Activated CD4-positive, alpha-beta T cell treated with anti-CD3 and anti-CD28 coated beads, Interleukin-2, amount 10 ng/mL, durations not matched to agents 24 days and 14 days (primary cell): ENCODE data around the gene PLA2G2D. TPM values are rescaled to one million over a fixed set of nuclear protein-coding genes. Genes with fewer than 3 reads are reported as not detected.

Experiments
- DNase-seq: peaks from one replicate; pipeline ENCODE4 v3.0.0; 2022
- H3K27ac Mint-ChIP-seq: one replicate; pipeline ENCODE4 v1.8.0; 2022; ENCODE audit warnings: mild to moderate bottlenecking, mixed read lengths
- H3K27me3 Mint-ChIP-seq: one replicate; pipeline ENCODE4 v1.8.0; 2022; ENCODE audit warnings: mixed read lengths
- H3K36me3 Mint-ChIP-seq: one replicate; pipeline ENCODE4 v1.8.0; 2022; ENCODE audit warnings: low read depth, mild to moderate bottlenecking, mixed read lengths
- H3K4me1 Mint-ChIP-seq: one replicate; pipeline ENCODE4 v1.8.0; 2021; ENCODE audit warnings: mixed read lengths
- H3K4me3 Mint-ChIP-seq: one replicate; pipeline ENCODE4 v1.8.0; 2022; ENCODE audit warnings: mild to moderate bottlenecking, moderate library complexity, mixed read lengths
- H3K9me3 Mint-ChIP-seq: one replicate; pipeline ENCODE4 v1.8.0; 2021; ENCODE audit warnings: mixed read lengths
- intact Hi-C: fragments of 100-400 bp; cut with micrococcal nuclease; formaldehyde crosslinking; loops from one replicate; pipeline ENCODE4 v1.15.1; 2023
- total RNA-seq: library from RNA; stranded (reverse); gene quantifications from 2 replicates; pipeline ENCODE4 v1.2.3, GENCODE V29; 2022

The PLA2G2D gene
- not detected in 2 replicates for total RNA-seq

DNA sequence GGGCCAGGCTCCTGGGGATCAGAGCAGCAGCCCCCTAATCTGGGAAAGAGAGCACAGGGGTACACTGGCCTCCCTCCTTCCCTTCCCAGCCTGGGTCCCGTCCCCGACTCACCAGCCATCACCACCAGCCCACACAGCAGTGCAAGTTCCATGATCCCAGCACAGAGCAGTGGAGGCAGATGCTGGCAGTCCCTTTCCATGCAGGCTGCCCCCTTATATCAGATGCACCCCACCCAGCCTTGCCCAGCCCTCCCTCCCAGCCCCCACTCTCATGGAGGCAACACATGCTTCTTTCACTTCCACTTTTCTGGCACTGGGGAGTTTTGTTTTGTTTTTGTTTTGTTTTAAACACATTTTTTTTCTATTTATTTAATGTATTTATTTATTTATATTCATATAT is at the start of gene PLA2G2D:
Gene PLA2G2D, minus strand, starts transcription at position 190 of the 400 bp plus-strand sequence. Its CDS starts 38 bp downstream, at position 152.
- Mint-ChIP-seq H3K9me3 (no peaks in the 10 kb centered on the region), H3K27me3 (peaks cover 10% of the 10 kb centered on the region), H3K36me3 (no peaks in the 10 kb centered on the region), H3K4me1 (no peaks in the 10 kb centered on the region), H3K27ac (no peak within 1 kb of the TSS), H3K4me3 (no peak within 1 kb of the TSS)
- intact Hi-C loops, result no loop called here
- DNase-seq, result no peak

DNA sequence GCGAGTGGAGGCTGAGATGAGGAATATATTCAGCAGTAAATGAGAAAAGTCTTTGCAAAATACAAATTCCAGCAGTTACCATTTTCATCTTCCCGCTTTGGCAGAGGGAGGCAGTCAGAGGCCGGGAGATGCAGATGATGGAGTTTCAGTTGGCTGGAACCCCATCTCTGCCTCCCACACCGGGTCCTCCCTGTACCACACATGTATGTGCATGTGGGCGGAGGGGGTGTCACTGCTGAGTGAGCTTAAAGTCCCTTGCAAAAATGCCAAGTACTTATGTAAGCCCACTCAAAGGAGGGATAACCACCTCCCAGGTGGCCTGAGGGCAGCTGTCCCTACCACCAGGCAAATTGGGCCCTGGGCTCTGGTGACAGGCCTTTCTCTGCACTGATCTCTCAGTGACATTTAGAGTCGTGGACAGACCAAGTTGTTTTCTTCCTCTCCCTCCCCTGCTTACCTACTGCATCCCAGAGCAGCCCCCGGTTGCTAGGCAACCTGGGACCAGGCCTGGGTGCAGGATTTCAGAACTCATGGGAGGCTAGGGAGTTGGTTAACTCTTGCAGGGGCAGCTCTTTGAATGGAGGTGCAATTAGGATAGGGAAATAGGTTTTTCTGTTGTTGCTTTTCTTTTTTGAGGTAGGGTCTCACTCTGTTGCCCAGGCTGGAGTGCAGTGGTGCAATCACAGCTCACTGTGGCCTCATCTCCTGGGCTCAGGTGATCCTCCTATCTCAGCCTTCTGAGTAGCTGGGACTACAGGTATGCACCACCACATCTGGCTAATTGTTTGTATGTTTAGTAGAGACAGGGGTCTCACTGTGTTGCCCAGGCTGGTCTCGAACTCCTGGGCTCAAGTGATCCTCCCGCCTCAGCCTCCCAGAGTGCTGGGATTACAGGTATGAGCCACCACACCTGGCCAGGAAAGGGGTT is 49.5 kb upstream of the PLA2G2D start:
- H3K36me3 Mint-ChIP-seq, result no peaks in the 10 kb centered on the region
- H3K9me3 Mint-ChIP-seq, result no peaks in the 10 kb centered on the region
- H3K27me3 Mint-ChIP-seq, result peaks cover 8% of the 10 kb centered on the region
- H3K27ac Mint-ChIP-seq, result no peak overlapping the region
- intact Hi-C loops, result no loop called here
- peaks cover 17% of the 10 kb centered on the region for H3K4me1 Mint-ChIP-seq
- DNase-seq, result no peak
- no peak overlapping the region for H3K4me3 Mint-ChIP-seq

GRCh38 chr1:20167126-20167525 is 47.8 kb upstream of the PLA2G2D start:
- Mint-ChIP-seq H3K4me3 (no peak overlapping the region), H3K27me3 (peaks cover 8% of the 10 kb centered on the region), H3K27ac (no peak overlapping the region), H3K36me3 (no peaks in the 10 kb centered on the region), H3K4me1 (peaks cover 13% of the 10 kb centered on the region), H3K9me3 (peaks cover 5% of the 10 kb centered on the region)
- intact Hi-C loops, result no loop called here
- DNase-seq, result no peak

DNA sequence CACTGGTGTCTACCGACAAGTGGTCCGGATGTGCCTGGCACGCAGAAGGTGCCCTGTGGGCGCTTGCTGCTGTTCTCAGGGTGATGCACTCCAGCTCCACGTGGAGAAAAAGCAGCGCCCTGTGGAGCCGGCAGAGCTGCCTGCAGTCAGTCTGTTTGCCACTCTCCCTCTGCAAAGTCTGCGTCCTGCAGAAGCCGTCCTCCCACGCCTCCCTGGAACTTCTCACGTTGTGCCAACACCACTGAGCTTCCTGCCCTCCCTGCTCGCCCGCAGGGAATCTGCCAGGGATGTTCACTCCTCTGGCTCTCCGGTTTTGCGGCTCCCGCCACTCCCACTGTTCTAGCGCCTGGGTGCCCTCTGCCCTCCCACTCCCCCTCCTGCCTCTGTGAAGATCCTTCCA is 46.7 kb upstream of the PLA2G2D start:
- Mint-ChIP-seq H3K27me3 (peaks cover 8% of the 10 kb centered on the region), H3K9me3 (peaks cover 7% of the 10 kb centered on the region), H3K27ac (no peak overlapping the region), H3K36me3 (peaks cover 3% of the 10 kb centered on the region), H3K4me1 (peaks cover 6% of the 10 kb centered on the region), H3K4me3 (no peak overlapping the region)
- intact Hi-C loops, result no loop called here
- no peak for DNase-seq

DNA sequence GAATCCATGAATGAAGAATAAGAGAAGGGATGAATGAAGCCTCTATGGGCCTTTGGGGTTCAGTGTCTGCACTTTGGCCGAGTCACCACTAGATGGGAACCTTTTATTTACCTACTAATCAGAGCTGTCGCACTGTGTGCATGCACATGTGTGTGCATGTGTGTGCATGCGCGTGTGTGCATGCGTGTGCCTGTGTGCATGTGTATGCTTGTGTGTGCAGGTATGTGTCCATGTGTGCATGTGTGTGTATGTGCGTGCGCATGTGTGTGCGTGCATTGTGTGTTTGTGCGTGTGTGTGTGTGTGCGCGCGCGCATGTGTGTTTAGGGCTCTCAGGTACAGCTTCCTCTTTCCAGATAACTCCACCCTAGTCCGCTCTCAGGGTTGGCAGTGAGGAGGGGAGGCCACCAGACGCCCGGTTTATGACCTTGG is 46.2 kb upstream of the PLA2G2D start:
- H3K36me3 Mint-ChIP-seq, result peaks cover 3% of the 10 kb centered on the region
- no peak overlapping the region for H3K4me3 Mint-ChIP-seq
- peak; percentile 78 for DNase-seq
- H3K27me3 Mint-ChIP-seq, result peaks cover 8% of the 10 kb centered on the region
- intact Hi-C loops, result loop anchor here (1.0 kb wide), 1 partner anchor 30 kb away; no protein-coding TSS in a partner anchor
- peaks cover 7% of the 10 kb centered on the region for H3K9me3 Mint-ChIP-seq
- peaks cover 6% of the 10 kb centered on the region for H3K4me1 Mint-ChIP-seq
- H3K27ac Mint-ChIP-seq, result no peak overlapping the region

- Mint-ChIP-seq H3K9me3 (peaks cover 10% of the 10 kb centered on the region), H3K27ac (no peak overlapping the region), H3K36me3 (peaks cover 3% of the 10 kb centered on the region), H3K4me3 (no peak overlapping the region), H3K27me3 (peaks cover 8% of the 10 kb centered on the region), H3K4me1 (peaks cover 6% of the 10 kb centered on the region)
- DNase-seq, result no peak
- intact Hi-C loops, result loop anchor here (1.0 kb wide), 1 partner anchor 31 kb away; no protein-coding TSS in a partner anchor
These were observed 45.4 kb upstream of the PLA2G2D start for GRCh38 chr1:20164694-20165202.

GRCh38 chr1:20160034-20160433 is 40.7 kb upstream of the PLA2G2D start:
- peaks cover 2% of the 10 kb centered on the region for H3K27me3 Mint-ChIP-seq
- H3K9me3 Mint-ChIP-seq, result peaks cover 10% of the 10 kb centered on the region
- DNase-seq, result no peak
- no peak overlapping the region for H3K27ac Mint-ChIP-seq
- peaks cover 3% of the 10 kb centered on the region for H3K36me3 Mint-ChIP-seq
- peaks cover under 1% of the 10 kb centered on the region for H3K4me1 Mint-ChIP-seq
- intact Hi-C loops, result no loop called here
- H3K4me3 Mint-ChIP-seq, result no peak overlapping the region

GRCh38 chr1:20158358-20159070 is 39.2 kb upstream of the PLA2G2D start:
- DNase-seq, result no peak
- peaks cover 10% of the 10 kb centered on the region for H3K9me3 Mint-ChIP-seq
- H3K27me3 Mint-ChIP-seq, result no peaks in the 10 kb centered on the region
- H3K27ac Mint-ChIP-seq, result no peak overlapping the region
- H3K4me1 Mint-ChIP-seq, result peaks cover 12% of the 10 kb centered on the region
- H3K36me3 Mint-ChIP-seq, result peaks cover 3% of the 10 kb centered on the region
- intact Hi-C loops, result no loop called here
- H3K4me3 Mint-ChIP-seq, result no peak overlapping the region

- peak overlapping the region; percentile 57 for H3K4me3 Mint-ChIP-seq
- intact Hi-C loops, result no loop called here
- H3K4me1 Mint-ChIP-seq, result peaks cover 16% of the 10 kb centered on the region
These were observed 35.0 kb upstream of the PLA2G2D start for GRCh38 chr1:20154301-20154831.

DNA sequence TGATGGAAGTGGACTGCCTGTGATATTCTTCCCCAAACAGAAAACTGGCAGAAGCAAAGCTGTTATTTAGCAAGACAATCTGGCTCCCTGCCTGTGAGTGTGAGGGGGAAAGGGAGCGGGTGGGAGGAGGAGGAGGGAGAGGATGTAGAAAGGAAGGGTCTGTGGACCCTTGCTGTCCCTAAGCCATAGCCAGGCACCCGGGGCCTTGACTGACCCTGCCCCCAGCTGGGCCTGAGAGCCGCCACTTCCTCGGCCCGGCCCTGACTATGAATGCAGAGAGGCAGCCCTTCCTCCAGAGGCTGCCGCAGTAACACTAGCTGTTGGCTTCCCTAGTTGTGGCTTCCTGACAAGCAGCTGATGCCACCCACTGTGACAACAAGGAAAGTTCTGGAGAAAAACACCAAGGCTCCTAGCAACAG is 33.7 kb upstream of the PLA2G2D start:
- peaks cover 16% of the 10 kb centered on the region for H3K4me1 Mint-ChIP-seq
- H3K36me3 Mint-ChIP-seq, result no peaks in the 10 kb centered on the region
- no peaks in the 10 kb centered on the region for H3K9me3 Mint-ChIP-seq
- DNase-seq, result no peak
- H3K27ac Mint-ChIP-seq, result no peak overlapping the region
- no peak overlapping the region for H3K4me3 Mint-ChIP-seq
- no peaks in the 10 kb centered on the region for H3K27me3 Mint-ChIP-seq
- intact Hi-C loops, result loop anchor here (1.0 to 2.0 kb wide), 5 partner anchors 34 to 235 kb away; partner anchors contain the start of genes PLA2G2C and UBXN10

More at GRCh38 chr1:20154301-20154831, 35.0 kb upstream of the PLA2G2D start:
- no peaks in the 10 kb centered on the region for H3K27me3 Mint-ChIP-seq
- no peak for DNase-seq
- H3K36me3 Mint-ChIP-seq, result no peaks in the 10 kb centered on the region
- H3K9me3 Mint-ChIP-seq, result no peaks in the 10 kb centered on the region
- peak overlapping the region; percentile 63 for H3K27ac Mint-ChIP-seq

GRCh38 chr1:20152599-20152930 is 33.2 kb upstream of the PLA2G2D start:
- peak overlapping the region; percentile 85 for H3K4me3 Mint-ChIP-seq
- peaks cover 16% of the 10 kb centered on the region for H3K4me1 Mint-ChIP-seq
- no peaks in the 10 kb centered on the region for H3K36me3 Mint-ChIP-seq
- H3K27me3 Mint-ChIP-seq, result no peaks in the 10 kb centered on the region
- DNase-seq, result no peak
- no peaks in the 10 kb centered on the region for H3K9me3 Mint-ChIP-seq
- H3K27ac Mint-ChIP-seq, result no peak overlapping the region
- intact Hi-C loops, result loop anchor here (1.0 to 2.0 kb wide), 5 partner anchors 34 to 234 kb away; partner anchors contain the start of genes PLA2G2C and UBXN10

DNA sequence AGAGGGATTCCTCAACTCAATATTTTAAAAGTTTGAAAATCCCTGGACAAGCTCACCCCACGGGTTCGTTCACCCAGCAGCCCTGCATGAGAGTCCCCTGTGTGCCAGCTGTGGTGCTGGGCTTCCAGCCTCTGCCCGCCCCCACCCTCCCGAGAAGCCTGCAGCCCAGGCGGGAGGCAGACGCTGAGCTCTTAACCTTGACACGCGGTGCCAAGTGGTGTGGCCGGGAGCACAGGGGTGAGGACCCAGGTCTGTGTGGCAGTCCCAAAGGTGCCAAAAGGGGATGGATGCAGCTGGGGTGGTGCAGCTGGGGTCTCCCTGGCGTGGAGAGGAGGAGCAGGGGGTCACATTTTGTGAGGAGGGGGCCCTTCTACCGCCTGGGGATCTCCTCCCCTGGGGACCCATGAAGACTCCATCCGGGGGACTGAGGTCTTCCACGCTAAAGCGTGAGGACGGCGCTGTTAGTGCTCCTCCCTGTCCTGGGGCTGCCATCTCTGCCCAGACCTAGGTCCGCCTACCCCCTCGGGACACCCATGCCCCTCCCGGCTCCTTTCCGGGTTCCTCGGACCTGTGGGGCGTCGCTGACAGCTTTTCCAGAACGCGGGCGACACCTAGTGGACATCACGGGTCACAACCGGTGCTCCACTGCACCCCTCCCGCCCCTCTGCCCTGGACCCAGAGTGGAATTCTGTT is 32.7 kb upstream of the PLA2G2D start:
- peak; percentile 94 for DNase-seq
- H3K36me3 Mint-ChIP-seq, result no peaks in the 10 kb centered on the region
- peaks cover 16% of the 10 kb centered on the region for H3K4me1 Mint-ChIP-seq
- peak overlapping the region; percentile 73 for H3K27ac Mint-ChIP-seq
- H3K4me3 Mint-ChIP-seq, result peak overlapping the region; percentile 85
- no peaks in the 10 kb centered on the region for H3K27me3 Mint-ChIP-seq
- intact Hi-C loops, result loop anchor here (1.0 to 2.0 kb wide), 5 partner anchors 35 to 234 kb away; partner anchors contain the start of genes PLA2G2C and UBXN10
- no peaks in the 10 kb centered on the region for H3K9me3 Mint-ChIP-seq

- intact Hi-C loops, result no loop called here
- H3K9me3 Mint-ChIP-seq, result no peaks in the 10 kb centered on the region
- no peaks in the 10 kb centered on the region for H3K27me3 Mint-ChIP-seq
- H3K27ac Mint-ChIP-seq, result no peak overlapping the region
- DNase-seq, result no peak
- no peaks in the 10 kb centered on the region for H3K36me3 Mint-ChIP-seq
- H3K4me1 Mint-ChIP-seq, result peaks cover 16% of the 10 kb centered on the region
- no peak overlapping the region for H3K4me3 Mint-ChIP-seq
These were observed 31.6 kb upstream of the PLA2G2D start for GRCh38 chr1:20150969-20151368.
